Memory B cell (primary cell): Measurements from ENCODE around the gene NCOA3.
"Not testable (repeated sequence)": the region's sequence is repeated elsewhere in the genome, so short reads cannot be mapped to it uniquely, and the experiment has no call there.

ENCODE experiments used
- ATAC-seq: fragments of 150-1000 bp; cut with Tn5 transposase; 2 replicates; pipeline ENCODE4 v1.10.0; 2021; ENCODE audit warnings: low read depth, mild to moderate bottlenecking, moderate library complexity
- DNase-seq, 2 donors: peaks; one replicate each; pipeline ENCODE4 v3.0.0; 2022; ENCODE audit warnings: low spot score in 2 of 2
- H3K27ac Mint-ChIP-seq: one replicate; pipeline ENCODE4 v1.8.0; 2022; ENCODE audit warnings: mild to moderate bottlenecking, moderate library complexity, mixed read lengths
- H3K27me3 Mint-ChIP-seq: one replicate; pipeline ENCODE4 v1.8.0; 2022; ENCODE audit warnings: mixed read lengths
- H3K36me3 Mint-ChIP-seq: one replicate; pipeline ENCODE4 v1.8.0; 2022; ENCODE audit warnings: mild to moderate bottlenecking, mixed read lengths
- H3K4me1 Mint-ChIP-seq: one replicate; pipeline ENCODE4 v1.8.0; 2022; ENCODE audit warnings: mixed read lengths
- H3K4me3 Mint-ChIP-seq: one replicate; pipeline ENCODE4 v1.8.0; 2022; ENCODE audit warnings: mild to moderate bottlenecking, moderate library complexity, mixed read lengths
- H3K9me3 Mint-ChIP-seq: one replicate; pipeline ENCODE4 v1.8.0; 2022; ENCODE audit warnings: mixed read lengths

Gene NCOA3

DNA sequence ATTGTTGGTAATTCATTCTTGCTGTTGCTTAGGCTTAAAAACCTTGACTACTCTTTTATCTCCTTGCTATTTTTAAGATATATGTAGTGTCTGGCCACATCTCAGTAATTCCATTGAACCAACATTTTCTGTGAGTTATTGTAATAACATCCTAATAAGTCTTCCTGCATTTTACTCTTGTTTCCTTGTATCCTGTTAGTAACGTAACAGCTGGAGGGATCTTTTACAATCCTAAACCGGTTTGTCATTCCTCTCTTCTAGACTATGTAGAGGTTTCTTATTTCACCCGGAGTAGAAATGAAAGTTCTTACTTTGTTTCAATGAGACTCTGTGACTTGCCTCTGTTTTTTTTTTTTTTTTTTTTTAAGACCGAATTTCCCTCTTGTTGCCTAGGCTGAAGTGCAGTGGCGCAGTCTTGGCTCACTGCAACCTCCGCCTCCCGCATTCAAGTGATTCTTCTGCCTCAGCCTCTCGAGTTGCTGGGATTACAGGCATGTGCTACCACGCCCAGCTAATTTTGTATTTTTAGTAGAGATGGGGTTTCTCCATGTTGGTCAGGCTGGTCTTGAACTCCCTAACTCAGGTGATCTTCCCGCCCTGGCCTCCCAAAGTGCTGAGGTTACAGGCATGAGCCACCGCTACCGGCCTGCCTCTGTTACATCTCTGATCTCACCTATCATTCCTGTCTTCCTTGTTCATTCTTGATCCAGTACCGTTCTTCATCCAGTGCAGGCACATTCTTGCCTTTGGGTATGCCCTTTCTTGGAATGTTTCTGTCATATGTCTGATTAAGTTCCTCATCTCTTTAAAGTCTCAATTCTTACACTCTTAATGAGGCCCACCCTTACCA, 44.7 kb downstream of the NCOA3 start:
- peaks cover 17% of the 10 kb centered on the region for H3K36me3 Mint-ChIP-seq
- no peak for ATAC-seq
- peak overlapping the region; percentile 45 for H3K27ac Mint-ChIP-seq
- H3K27me3 Mint-ChIP-seq: no peaks in the 10 kb centered on the region
- H3K4me3 Mint-ChIP-seq: no peak overlapping the region
- H3K9me3 Mint-ChIP-seq: no peaks in the 10 kb centered on the region
- peaks cover 50% of the 10 kb centered on the region for H3K4me1 Mint-ChIP-seq
- no peak for DNase-seq

DNA sequence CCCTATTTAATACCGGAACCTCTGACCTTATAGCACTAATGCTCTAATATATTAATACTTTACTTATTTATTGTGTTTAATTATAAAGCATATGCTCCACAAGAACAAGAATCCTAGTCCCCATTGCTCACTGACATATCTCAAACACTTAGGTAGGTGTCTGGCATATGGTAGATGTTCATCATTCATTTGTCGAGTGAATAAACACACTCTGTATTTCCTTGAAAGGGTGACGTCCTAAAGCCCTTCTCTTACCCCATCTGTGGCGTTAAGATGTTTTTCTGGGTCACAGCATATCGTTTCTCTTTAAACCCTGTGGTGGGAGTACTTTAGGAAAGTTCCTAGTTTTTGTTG, 45.3 kb downstream of the NCOA3 start:
- Mint-ChIP-seq H3K27me3 (no peaks in the 10 kb centered on the region), H3K4me1 (peaks cover 47% of the 10 kb centered on the region), H3K36me3 (peaks cover 16% of the 10 kb centered on the region), H3K4me3 (no peak overlapping the region), H3K27ac (peak overlapping the region; percentile 18), H3K9me3 (no peaks in the 10 kb centered on the region)
- no peak for ATAC-seq
- DNase-seq: no peak

DNA sequence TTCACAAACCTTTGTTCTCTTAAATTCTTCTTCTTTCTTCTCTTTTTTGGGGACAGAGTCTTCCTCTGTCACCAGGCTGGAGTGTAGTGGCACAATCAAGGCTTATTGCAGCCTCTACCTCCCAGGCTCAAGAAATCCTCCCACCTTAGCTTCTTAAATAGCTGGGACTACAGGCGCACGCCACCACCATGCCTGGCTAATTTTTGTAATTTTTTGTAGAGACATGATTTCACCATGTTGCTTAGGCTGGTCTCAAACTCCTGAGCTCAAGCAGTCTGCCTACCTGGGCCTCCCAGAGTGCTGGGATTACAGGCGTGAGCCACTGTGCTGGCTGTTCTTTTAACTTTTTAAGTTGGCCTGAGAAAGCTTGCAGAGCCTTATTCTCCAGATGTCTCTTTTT, 48.0 kb downstream of the NCOA3 start:
- Mint-ChIP-seq H3K27ac (peak overlapping the region; percentile 88), H3K4me3 (peak overlapping the region; percentile 1), H3K9me3 (no peaks in the 10 kb centered on the region), H3K36me3 (peaks cover 18% of the 10 kb centered on the region), H3K27me3 (no peaks in the 10 kb centered on the region), H3K4me1 (peaks cover 28% of the 10 kb centered on the region)
- DNase-seq: no peak
- ATAC-seq: no peak

DNA sequence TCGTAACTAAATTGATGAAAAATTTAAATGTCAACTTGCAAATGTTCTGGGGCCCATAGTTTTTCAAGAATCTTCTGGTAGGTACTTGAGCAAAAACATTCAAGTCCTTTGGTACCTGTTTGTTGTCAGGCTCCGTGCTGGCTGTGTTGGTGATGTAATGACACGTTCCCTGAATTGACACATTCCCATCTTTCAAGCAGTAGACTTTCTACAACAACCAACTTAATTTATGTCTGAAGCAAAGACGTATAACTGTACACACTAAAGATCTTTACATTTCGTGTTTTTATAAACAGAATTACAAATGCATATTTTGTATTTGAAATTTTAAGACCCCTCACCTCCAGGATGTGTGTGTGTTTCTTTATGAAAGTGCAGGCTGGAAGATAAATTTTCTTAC, 49.5 kb downstream of the NCOA3 start:
- Mint-ChIP-seq H3K36me3 (peaks cover 12% of the 10 kb centered on the region), H3K4me1 (peaks cover 19% of the 10 kb centered on the region), H3K27me3 (no peaks in the 10 kb centered on the region), H3K4me3 (no peak overlapping the region), H3K27ac (peak overlapping the region; percentile 88), H3K9me3 (no peaks in the 10 kb centered on the region)
- ATAC-seq: no peak
- no peak for DNase-seq

DNA sequence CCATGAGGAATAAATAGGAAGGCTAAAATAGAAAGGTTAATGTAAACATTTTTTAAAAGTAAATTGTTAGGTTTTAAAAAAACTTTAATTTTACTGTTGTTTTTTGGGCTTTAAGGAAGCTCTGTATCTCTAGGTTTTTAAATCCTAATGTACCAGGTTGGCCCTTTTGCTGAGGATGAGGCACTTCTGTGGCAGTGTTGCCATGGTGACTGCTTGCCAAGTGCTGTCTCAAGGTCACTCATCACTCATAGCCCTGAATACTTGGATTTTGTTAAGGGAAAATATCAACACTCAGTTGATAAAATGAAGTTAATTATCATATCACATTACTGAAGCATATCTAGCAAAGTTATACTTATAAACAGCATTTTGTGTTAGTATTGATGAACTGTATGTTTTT, 50.2 kb downstream of the NCOA3 start:
- Mint-ChIP-seq H3K27ac (peak overlapping the region; percentile 89), H3K36me3 (peaks cover 10% of the 10 kb centered on the region), H3K4me3 (no peak overlapping the region), H3K9me3 (no peaks in the 10 kb centered on the region), H3K27me3 (no peaks in the 10 kb centered on the region), H3K4me1 (peaks cover 17% of the 10 kb centered on the region)
- peak; percentile 59 for ATAC-seq
- no peak for DNase-seq

DNA sequence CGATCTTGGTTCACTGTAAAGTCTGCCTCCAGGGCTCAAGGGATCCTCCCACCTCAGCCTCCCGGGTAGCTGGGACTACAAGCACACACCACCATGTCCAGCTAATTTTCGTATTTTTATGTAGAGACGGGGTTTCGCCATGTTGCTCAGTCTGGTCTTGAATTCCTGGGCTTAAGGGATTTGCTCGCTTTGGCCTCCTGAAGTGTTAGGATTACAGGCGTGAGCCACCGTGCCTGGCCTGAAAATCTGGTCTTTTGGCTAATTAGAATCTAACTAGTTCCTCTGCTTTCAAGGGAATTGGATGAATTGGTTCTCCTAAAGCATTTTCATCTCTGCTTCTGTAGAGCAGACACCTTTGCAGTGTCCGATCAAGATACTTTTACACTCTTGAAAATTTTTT, 51.3 kb downstream of the NCOA3 start:
- DNase-seq: no peak

DNA sequence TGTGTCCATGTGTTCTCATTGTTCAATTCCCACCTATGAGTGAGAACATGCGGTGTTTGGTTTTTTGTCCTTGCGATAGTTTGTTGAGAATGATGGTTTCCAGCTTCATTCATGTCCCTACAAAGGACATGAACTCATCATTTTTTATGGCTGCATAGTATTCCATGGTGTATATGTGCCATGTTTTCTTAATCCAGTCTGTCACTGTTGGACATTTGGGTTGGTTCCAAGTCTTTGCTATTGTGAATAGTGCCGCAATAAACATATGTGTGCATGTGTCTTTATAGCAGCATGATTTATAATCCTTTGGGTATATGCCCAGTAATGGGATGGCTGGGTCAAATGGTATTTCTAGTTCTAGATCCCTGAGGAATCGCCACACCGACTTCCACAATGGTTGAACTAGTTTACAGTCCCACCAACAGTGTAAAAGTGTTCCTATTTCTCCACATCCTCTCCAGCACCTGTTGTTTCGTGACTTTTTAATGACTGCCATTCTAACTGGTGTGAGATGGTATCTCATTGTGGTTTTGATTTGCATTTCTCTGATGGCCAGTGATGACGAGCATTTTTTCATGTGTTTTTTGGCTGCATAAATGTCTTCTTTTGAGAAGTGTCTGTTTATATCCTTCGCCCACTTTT, 52.0 kb downstream of the NCOA3 start:
- ATAC-seq, H3K36me3 Mint-ChIP-seq, H3K27me3 Mint-ChIP-seq, H3K27ac Mint-ChIP-seq, H3K9me3 Mint-ChIP-seq, DNase-seq, H3K4me3 Mint-ChIP-seq: not testable (repeated sequence)
- peaks cover 24% of the 10 kb centered on the region for H3K4me1 Mint-ChIP-seq

More for the DNA sequence above, 51.3 kb downstream of the NCOA3 start:
- no peak for ATAC-seq
- Mint-ChIP-seq H3K4me1 (peaks cover 20% of the 10 kb centered on the region), H3K27ac (peak overlapping the region; percentile 89), H3K27me3 (no peaks in the 10 kb centered on the region), H3K36me3 (peaks cover 10% of the 10 kb centered on the region), H3K9me3 (no peaks in the 10 kb centered on the region), H3K4me3 (no peak overlapping the region)

DNA sequence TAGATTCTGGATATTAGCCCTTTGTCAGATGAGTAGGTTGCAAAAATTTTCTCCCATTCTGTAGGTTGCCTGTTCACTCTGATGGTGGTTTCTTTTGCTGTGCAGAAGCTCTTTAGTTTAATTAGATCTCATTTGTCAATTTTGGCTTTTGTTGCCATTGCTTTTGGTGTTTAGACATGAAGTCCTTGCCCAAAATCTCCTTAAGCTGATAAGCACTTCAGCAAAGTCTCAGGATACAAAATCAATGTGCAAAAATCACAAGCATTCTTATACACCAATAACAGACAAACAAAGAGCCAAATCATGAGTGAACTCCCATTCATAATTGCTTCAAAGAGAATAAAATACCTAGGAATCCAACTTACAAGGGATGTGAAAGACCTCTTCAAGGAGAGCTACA, 52.6 kb downstream of the NCOA3 start:
- not testable (repeated sequence) for H3K9me3 Mint-ChIP-seq, H3K4me3 Mint-ChIP-seq, H3K27me3 Mint-ChIP-seq, H3K27ac Mint-ChIP-seq, H3K36me3 Mint-ChIP-seq, ATAC-seq, DNase-seq
- H3K4me1 Mint-ChIP-seq: peaks cover 29% of the 10 kb centered on the region

DNA sequence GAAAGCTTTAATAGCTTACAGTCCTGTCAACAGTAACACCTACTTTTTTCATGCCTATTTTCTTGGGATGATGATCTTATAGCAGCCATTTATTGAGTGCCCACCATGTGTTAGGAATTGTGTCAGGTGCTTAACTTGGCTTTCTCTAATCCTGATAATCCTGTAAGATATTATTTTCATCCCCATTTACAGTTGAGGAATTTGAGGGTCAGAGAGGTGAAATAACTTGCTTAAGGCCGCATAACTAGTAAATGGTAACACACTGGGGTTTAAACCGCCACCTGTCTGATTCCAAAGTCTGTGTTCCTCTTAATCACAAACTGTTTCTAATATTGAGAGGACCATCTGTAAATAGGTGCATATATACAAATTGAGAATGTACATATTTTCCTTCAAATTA, 55.5 kb downstream of the NCOA3 start:
- no peaks in the 10 kb centered on the region for H3K27me3 Mint-ChIP-seq
- no peak for ATAC-seq
- H3K4me3 Mint-ChIP-seq: peak overlapping the region; percentile 3
- peak overlapping the region; percentile 17 for H3K27ac Mint-ChIP-seq
- H3K4me1 Mint-ChIP-seq: peaks cover 38% of the 10 kb centered on the region
- DNase-seq: no peak
- peaks cover 8% of the 10 kb centered on the region for H3K36me3 Mint-ChIP-seq
- no peaks in the 10 kb centered on the region for H3K9me3 Mint-ChIP-seq

DNA sequence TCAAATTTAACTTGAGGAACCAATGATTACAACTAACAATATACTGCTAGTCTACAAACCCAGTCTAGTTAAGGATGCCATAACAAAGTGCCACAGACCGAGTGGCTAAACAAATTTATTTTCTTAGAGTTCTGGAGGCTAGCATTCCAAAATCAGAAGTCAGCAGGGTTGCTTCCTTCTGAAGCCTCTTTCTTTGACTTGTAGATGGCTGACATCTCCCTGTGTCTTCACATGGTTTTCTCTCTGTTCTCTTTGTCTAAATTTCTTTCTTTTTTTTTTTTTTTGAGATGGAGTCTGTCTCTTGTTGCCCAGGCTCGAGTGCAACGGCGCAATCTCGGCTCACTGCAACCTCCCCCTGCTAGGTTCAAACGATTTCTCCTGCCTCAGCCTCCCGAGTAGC, 56.1 kb downstream of the NCOA3 start:
- Mint-ChIP-seq H3K27me3 (no peaks in the 10 kb centered on the region), H3K4me3 (no peak overlapping the region), H3K36me3 (peaks cover 8% of the 10 kb centered on the region), H3K27ac (no peak overlapping the region), H3K4me1 (peaks cover 40% of the 10 kb centered on the region), H3K9me3 (no peaks in the 10 kb centered on the region)
- DNase-seq (no peak), ATAC-seq (no peak)

DNA sequence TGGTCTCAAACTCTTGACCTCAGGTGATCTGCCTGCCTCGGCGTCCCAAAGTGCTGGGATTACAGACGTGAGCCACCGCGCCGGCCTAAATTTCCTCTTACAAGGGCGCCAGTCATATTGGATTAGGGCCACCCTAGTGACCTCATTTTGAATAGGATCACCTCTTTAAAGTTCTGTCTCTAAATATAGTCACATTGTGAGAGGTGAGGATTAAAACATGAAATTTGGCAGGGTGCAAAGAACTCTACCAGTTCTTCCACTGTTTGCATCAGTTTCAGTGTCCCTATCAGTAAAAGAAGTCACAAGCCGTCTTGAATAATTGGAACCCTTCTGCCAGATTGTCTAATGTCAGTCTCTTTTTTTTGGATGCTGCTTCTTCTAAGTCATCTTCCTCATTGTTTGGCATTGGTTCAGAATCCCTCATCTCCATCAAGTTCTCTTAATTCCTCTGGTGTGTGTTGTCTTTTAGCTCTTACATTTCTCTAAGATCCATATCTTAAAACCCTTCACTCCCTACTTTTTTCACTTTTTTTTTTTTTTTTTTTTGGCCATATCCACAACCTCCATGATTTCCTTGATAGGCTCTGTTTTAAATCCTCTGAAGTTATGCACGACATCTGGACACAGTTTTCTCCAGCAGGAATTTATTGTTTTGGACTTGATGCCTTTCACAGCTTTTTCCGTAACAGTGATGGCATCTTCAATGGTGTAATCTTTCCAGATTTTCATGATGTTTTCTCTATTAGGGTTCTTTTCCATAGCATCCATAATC, 56.8 kb downstream of the NCOA3 start:
- Mint-ChIP-seq H3K9me3 (no peaks in the 10 kb centered on the region), H3K36me3 (peaks cover 8% of the 10 kb centered on the region), H3K27me3 (no peaks in the 10 kb centered on the region), H3K27ac (peak overlapping the region; percentile 36), H3K4me1 (peaks cover 44% of the 10 kb centered on the region), H3K4me3 (peak overlapping the region; percentile 11)
- DNase-seq: no peak
- no peak for ATAC-seq

DNA sequence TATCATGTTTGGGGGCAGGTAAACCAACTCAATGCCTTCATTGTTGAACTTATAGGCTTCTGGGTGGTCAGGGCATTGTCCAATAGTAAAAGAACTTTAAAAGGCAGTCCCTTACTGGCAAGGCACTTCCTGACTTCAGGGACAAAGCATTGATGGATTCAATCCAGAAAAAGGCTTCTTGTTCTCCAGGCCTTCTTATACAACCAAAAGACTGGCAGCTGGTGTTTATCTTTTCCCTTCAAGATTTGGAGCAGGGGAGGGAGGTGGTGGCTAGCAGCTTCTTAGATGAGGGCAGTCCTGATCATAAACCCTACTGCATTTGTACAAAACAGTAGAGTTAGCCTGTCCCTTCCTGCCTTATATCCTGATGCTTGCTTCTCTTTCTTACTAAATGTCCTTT, 57.5 kb downstream of the NCOA3 start:
- no peaks in the 10 kb centered on the region for H3K27me3 Mint-ChIP-seq
- ATAC-seq: no peak
- no peak for DNase-seq
- peaks cover 45% of the 10 kb centered on the region for H3K4me1 Mint-ChIP-seq
- H3K9me3 Mint-ChIP-seq: no peaks in the 10 kb centered on the region
- H3K27ac Mint-ChIP-seq: peak overlapping the region; percentile 36
- H3K4me3 Mint-ChIP-seq: peak overlapping the region; percentile 30
- H3K36me3 Mint-ChIP-seq: peaks cover 8% of the 10 kb centered on the region

DNA sequence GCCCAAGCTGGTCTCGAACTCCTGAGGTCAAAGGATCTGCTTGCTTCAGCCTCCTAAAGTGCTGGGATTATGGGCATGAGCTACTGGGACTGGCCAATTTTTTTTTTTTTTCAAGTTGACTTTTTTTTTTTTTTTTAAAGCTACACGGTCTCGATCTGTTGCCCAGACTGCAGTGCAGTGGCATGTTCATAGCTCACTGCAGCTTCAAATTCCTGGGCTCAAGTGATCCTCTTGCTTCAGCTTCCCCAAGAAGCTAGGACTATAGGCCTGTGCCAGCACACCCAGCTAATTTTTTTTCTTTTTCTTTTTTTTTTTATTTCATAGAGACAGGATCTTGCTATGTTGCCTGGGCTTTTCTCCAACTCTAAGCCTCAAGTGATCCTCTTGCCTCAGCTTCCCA, 59.5 kb downstream of the NCOA3 start:
- Mint-ChIP-seq H3K9me3 (no peaks in the 10 kb centered on the region), H3K4me3 (peak overlapping the region; percentile 23), H3K36me3 (peaks cover 2% of the 10 kb centered on the region), H3K27ac (peak overlapping the region; percentile 36), H3K4me1 (peaks cover 58% of the 10 kb centered on the region), H3K27me3 (no peaks in the 10 kb centered on the region)
- peak; percentile 11 for ATAC-seq
- DNase-seq: no peak
